Skeletal muscle satellite cell (primary cell): ENCODE results near the gene SPSB3.

Experiments used
- small RNA-seq: library from RNA; depleted of rRNA; stranded (forward); fragments of <200 nt; gene quantifications from one replicate; pipeline ENCODE3, GENCODE V24; 2012

The SPSB3 gene

Small RNA genes within 50 kb of the gene (small RNA-seq; reads per million reads assigned to genes)
- gene MIR3177, result 0.28 reads per million
